ENCODE results near the gene NEUROD6.

- TF ChIP-seq CTCF (IDR thresholded peaks at IDR 0.05; ENCODE audit: low read depth, low read length), result peak; percentile 95
- TF ChIP-seq POLR2A (IDR thresholded peaks at IDR 0.05; ENCODE audit: extremely low read depth, insufficient read length), result no peak
- TF ChIP-seq MYC (IDR thresholded peaks at IDR 0.05; ENCODE audit: low read depth, low read length), result 0 out of 2 replicates have a peak, but pooled peaks have one; percentile 12
- TF ChIP-seq MAX (IDR thresholded peaks at IDR 0.05; ENCODE audit: low read depth, low read length), result no peak
These were observed 33.1 kb upstream of the NEUROD6 start for GRCh38 chr7:31373337-31374289.

Measured in NB4 (cell line).